WTC11 (cell line): ENCODE measurements around the gene NAMPT.

Source experiments
- ELF4 ChIP-seq: sonication (generic); formaldehyde crosslinking; IDR thresholded peaks from 2 replicates; pipeline ENCODE4 v1.8.1; 2022; ENCODE audit warnings: low read depth, mild to moderate bottlenecking, moderate library complexity, missing genetic modification reagents
- JAZF1 ChIP-seq: fragments of 250-450 bp; sonication (Bioruptor Pico); IDR thresholded peaks from 2 replicates; pipeline ENCODE4 v1.9.0; 2021; ENCODE audit warnings: moderate library complexity, mild to moderate bottlenecking, inconsistent platforms
- MYBL2 ChIP-seq: sonication (generic); formaldehyde crosslinking; IDR thresholded peaks from 2 replicates; pipeline ENCODE4 v1.8.1; 2023; ENCODE audit warnings: mild to moderate bottlenecking, moderate library complexity, missing genetic modification reagents
- NFE2L1 ChIP-seq: sonication (generic); formaldehyde crosslinking; IDR thresholded peaks from 2 replicates; pipeline ENCODE4 v1.8.1; 2023; ENCODE audit warnings: missing genetic modification reagents
- NR1H2 ChIP-seq: sonication (generic); formaldehyde crosslinking; IDR thresholded peaks from 2 replicates; pipeline ENCODE4 v1.9.0; 2021; ENCODE audit warnings: mild to moderate bottlenecking, moderate library complexity, missing genetic modification reagents
- ZNF416 ChIP-seq: fragments of 250-450 bp; sonication (Bioruptor Pico); IDR thresholded peaks from 2 replicates; pipeline ENCODE4 v1.9.0; 2021; ENCODE audit warnings: mild to moderate bottlenecking, inconsistent platforms
- TF ChIP-seq, protein P1 (sequence below): fragments of 200-600 bp; IDR thresholded peaks from 2 replicates; pipeline ENCODE4 v1.8.0; 2022; ENCODE audit warnings: antibody characterized with exemption
- TF ChIP-seq, protein P2 (sequence below): sonication (generic); formaldehyde crosslinking; IDR thresholded peaks from 2 replicates; pipeline ENCODE4 v1.8.1; 2022; ENCODE audit warnings: low read depth, missing genetic modification reagents, borderline replicate concordance
- TF ChIP-seq, protein P3 (sequence below): sonication (generic); formaldehyde crosslinking; IDR thresholded peaks from 2 replicates; pipeline ENCODE4 v1.8.0; 2022; ENCODE audit warnings: mild to moderate bottlenecking, missing genetic modification reagents
- TF ChIP-seq, protein P4 (sequence below): sonication (generic); formaldehyde crosslinking; IDR thresholded peaks from 2 replicates; pipeline ENCODE4 v1.8.1; 2022; ENCODE audit warnings: low read depth, mild to moderate bottlenecking, moderate library complexity, missing genetic modification reagents, borderline replicate concordance

DNA sequence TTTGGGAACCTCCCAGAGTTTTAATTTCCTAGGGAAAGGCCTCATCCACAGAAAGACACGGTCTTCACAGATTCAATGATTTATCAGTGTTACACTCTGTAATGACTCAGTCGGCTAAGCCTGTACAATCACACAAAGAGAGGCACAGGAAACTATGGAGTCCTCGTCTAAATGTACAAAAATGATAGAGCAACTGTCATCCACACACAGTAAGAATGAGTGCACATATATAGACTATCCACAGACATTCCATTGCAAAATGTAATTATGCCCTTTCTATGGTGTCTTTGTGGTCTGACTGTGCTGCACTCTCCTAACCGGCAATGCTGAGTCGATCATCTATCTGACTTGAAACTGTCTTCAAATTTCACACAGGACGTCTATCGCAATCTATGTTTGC is 3.5 kb upstream of the NAMPT start:
- TF ChIP-seq, protein P1, sequence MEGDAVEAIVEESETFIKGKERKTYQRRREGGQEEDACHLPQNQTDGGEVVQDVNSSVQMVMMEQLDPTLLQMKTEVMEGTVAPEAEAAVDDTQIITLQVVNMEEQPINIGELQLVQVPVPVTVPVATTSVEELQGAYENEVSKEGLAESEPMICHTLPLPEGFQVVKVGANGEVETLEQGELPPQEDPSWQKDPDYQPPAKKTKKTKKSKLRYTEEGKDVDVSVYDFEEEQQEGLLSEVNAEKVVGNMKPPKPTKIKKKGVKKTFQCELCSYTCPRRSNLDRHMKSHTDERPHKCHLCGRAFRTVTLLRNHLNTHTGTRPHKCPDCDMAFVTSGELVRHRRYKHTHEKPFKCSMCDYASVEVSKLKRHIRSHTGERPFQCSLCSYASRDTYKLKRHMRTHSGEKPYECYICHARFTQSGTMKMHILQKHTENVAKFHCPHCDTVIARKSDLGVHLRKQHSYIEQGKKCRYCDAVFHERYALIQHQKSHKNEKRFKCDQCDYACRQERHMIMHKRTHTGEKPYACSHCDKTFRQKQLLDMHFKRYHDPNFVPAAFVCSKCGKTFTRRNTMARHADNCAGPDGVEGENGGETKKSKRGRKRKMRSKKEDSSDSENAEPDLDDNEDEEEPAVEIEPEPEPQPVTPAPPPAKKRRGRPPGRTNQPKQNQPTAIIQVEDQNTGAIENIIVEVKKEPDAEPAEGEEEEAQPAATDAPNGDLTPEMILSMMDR: no peak
- no peak for TF ChIP-seq MYBL2 (CRISPR knock-in tag)
- no peak for TF ChIP-seq ELF4 (CRISPR knock-in tag)
- TF ChIP-seq, protein P2, sequence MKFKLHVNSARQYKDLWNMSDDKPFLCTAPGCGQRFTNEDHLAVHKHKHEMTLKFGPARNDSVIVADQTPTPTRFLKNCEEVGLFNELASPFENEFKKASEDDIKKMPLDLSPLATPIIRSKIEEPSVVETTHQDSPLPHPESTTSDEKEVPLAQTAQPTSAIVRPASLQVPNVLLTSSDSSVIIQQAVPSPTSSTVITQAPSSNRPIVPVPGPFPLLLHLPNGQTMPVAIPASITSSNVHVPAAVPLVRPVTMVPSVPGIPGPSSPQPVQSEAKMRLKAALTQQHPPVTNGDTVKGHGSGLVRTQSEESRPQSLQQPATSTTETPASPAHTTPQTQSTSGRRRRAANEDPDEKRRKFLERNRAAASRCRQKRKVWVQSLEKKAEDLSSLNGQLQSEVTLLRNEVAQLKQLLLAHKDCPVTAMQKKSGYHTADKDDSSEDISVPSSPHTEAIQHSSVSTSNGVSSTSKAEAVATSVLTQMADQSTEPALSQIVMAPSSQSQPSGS: no peak
- TF ChIP-seq, protein P3, sequence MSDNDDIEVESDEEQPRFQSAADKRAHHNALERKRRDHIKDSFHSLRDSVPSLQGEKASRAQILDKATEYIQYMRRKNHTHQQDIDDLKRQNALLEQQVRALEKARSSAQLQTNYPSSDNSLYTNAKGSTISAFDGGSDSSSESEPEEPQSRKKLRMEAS: no peak
- no peak for TF ChIP-seq NFE2L1 (CRISPR knock-in tag)
- TF ChIP-seq NR1H2 (CRISPR knock-in tag): no peak
- TF ChIP-seq, protein P4, sequence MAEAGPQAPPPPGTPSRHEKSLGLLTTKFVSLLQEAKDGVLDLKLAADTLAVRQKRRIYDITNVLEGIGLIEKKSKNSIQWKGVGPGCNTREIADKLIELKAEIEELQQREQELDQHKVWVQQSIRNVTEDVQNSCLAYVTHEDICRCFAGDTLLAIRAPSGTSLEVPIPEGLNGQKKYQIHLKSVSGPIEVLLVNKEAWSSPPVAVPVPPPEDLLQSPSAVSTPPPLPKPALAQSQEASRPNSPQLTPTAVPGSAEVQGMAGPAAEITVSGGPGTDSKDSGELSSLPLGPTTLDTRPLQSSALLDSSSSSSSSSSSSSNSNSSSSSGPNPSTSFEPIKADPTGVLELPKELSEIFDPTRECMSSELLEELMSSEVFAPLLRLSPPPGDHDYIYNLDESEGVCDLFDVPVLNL (CRISPR knock-in tag): no peak
- no peak for TF ChIP-seq ZNF416 (CRISPR knock-in tag)
- TF ChIP-seq JAZF1 (CRISPR knock-in tag): no peak
